ENCODE measurements around the gene RGL2. TPM values are rescaled to one million over a fixed set of nuclear protein-coding genes. Genes with fewer than 3 reads are reported as not detected.

RGL2 gene
- total RNA-seq, 1 donor from 2014 or later: 42.3 TPM

DNA sequence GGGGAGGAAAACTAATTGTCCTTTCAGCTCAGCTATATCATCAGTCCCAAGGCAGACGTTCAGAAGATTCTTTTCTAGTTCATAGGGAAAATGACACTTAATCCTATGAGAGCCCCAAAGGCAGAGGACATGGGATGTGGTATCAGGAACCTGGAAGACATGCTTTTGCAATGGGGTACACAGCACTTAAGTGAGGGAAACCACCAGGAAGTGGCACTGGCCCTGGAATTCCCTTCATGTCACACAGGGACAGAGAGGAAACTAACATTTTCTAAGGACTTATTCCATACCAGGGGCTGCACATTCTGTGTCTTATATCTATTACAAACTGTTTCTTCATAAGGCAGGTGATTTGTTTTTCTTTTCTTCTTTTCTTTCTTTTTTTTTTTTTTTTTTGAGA is 55.3 kb downstream of the RGL2 start:
- Histone ChIP-seq H3K27me3 (ENCODE audit: control insufficient read depth, insufficient read depth, low read length) (peaks cover 2% of the 10 kb centered on the region), H3K4me3 (ENCODE audit: low read depth, low read length) (no peak overlapping the region), H3K36me3 (ENCODE audit: control insufficient read depth, insufficient read depth, low read length) (no peaks in the 10 kb centered on the region)
- DNase-seq (ENCODE audit: low read depth): no peak
- TF ChIP-seq, protein P1, sequence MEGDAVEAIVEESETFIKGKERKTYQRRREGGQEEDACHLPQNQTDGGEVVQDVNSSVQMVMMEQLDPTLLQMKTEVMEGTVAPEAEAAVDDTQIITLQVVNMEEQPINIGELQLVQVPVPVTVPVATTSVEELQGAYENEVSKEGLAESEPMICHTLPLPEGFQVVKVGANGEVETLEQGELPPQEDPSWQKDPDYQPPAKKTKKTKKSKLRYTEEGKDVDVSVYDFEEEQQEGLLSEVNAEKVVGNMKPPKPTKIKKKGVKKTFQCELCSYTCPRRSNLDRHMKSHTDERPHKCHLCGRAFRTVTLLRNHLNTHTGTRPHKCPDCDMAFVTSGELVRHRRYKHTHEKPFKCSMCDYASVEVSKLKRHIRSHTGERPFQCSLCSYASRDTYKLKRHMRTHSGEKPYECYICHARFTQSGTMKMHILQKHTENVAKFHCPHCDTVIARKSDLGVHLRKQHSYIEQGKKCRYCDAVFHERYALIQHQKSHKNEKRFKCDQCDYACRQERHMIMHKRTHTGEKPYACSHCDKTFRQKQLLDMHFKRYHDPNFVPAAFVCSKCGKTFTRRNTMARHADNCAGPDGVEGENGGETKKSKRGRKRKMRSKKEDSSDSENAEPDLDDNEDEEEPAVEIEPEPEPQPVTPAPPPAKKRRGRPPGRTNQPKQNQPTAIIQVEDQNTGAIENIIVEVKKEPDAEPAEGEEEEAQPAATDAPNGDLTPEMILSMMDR (IDR thresholded peaks at IDR 0.05; ENCODE audit: insufficient read depth, low read length, poor library complexity, severe bottlenecking): no peak

DNA sequence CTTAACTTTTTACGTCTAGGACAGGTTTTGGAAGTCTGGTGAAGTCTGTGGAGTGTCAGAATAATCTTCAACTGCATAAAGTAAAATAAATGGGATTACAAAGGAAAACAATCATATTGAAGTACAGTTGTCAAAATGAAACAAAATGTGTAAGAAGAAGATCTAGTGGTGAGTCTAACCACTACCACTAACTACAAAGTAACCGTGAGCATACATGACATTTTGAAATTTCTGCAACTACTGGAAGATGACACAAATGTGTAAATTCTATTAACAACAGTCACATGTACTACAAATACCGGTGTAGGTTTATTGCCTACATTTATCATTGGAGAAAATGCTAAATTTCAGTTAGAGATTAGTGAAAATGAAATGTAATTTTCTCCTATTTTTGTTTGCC is 56.8 kb downstream of the RGL2 start:
- TF ChIP-seq, protein P1 (IDR thresholded peaks at IDR 0.05; ENCODE audit: insufficient read depth, low read length, poor library complexity, severe bottlenecking): no peak
- no peak for DNase-seq (ENCODE audit: low read depth)
- no peak overlapping the region for H3K4me3 ChIP-seq (ENCODE audit: low read depth, low read length)

More for the DNA sequence above, 56.8 kb downstream of the RGL2 start:
- Histone ChIP-seq H3K27me3 (ENCODE audit: control insufficient read depth, insufficient read depth, low read length) (peaks cover 2% of the 10 kb centered on the region), H3K36me3 (ENCODE audit: control insufficient read depth, insufficient read depth, low read length) (no peaks in the 10 kb centered on the region)

Other genes with a start within 250 kb of the RGL2 start
- gene HLA-DPA1, start 225.3 kb downstream of the RGL2 start, total RNA-seq: 0.29 and 0.48 TPM in 2 replicates
- gene HLA-DPB1, start 223.0 kb downstream of the RGL2 start, total RNA-seq: 5.5 and 7.6 TPM in 2 replicates
- 0.14 and 0.38 TPM in 2 replicates for gene COL11A2, start 106.5 kb downstream of the RGL2 start, total RNA-seq
- gene RXRB, start 98.3 kb downstream of the RGL2 start, total RNA-seq: 24.4 and 24.9 TPM in 2 replicates
- gene SLC39A7, start 98.1 kb downstream of the RGL2 start, total RNA-seq: 94.1 and 94.9 TPM in 2 replicates
- gene HSD17B8, start 94.3 kb downstream of the RGL2 start, total RNA-seq: 11.4 and 13.1 TPM in 2 replicates
- gene RING1, start 90.4 kb downstream of the RGL2 start, total RNA-seq: 12.1 and 16.4 TPM in 2 replicates
- 32.3 and 56.1 TPM in 2 replicates for gene VPS52, start 27.1 kb downstream of the RGL2 start, total RNA-seq
- 6,267 and 7,360 TPM in 2 replicates for gene RPS18, start 26.9 kb downstream of the RGL2 start, total RNA-seq
- gene B3GALT4, start 21.8 kb downstream of the RGL2 start, total RNA-seq: 1.4 and 2.5 TPM in 2 replicates
- 53.2 and 70.5 TPM in 2 replicates for gene WDR46, start 9.7 kb downstream of the RGL2 start, total RNA-seq
- gene PFDN6, start 9.3 kb downstream of the RGL2 start, total RNA-seq: 42.9 and 51.4 TPM in 2 replicates
- gene TAPBP, start 15.1 kb upstream of the RGL2 start, total RNA-seq: 214 and 300 TPM in 2 replicates
- 17.5 and 18.4 TPM in 2 replicates for gene ZBTB22, start 18.8 kb upstream of the RGL2 start, total RNA-seq
- gene DAXX, start 24.0 kb upstream of the RGL2 start, total RNA-seq: 44.4 and 53.7 TPM in 2 replicates
- gene KIFC1, start 92.9 kb upstream of the RGL2 start, total RNA-seq: 8.4 and 10.3 TPM in 2 replicates
- gene PHF1, start 112.1 kb upstream of the RGL2 start, total RNA-seq: 27.9 and 28.0 TPM in 2 replicates
- gene CUTA, start 119.2 kb upstream of the RGL2 start, total RNA-seq: 226 and 227 TPM in 2 replicates
- gene SYNGAP1, start 121.1 kb upstream of the RGL2 start, total RNA-seq: 3.3 and 4.2 TPM in 2 replicates
- 7.4 and 7.6 TPM in 2 replicates for gene ZBTB9, start 155.6 kb upstream of the RGL2 start, total RNA-seq